Neural progenitor cell (in vitro differentiated cells): ENCODE measurements around the gene TRIM49D2.
"Not testable (repeated sequence)": the region's sequence is repeated elsewhere in the genome, so short reads cannot be mapped to it uniquely, and the experiment has no call there.

Experiments
- CTCF ChIP-seq: fragments of 200-600 bp; sonication (generic); IDR thresholded peaks from 2 replicates; pipeline ENCODE4 v1.5.1; 2017; ENCODE audit warnings: antibody characterized with exemption, mild to moderate bottlenecking
- EZH2phosphoT487 ChIP-seq: fragments of 200-600 bp; sonication (generic); IDR thresholded peaks from 2 replicates; pipeline ENCODE4 v1.6.1; 2017; ENCODE audit warnings: antibody characterized with exemption

DNA sequence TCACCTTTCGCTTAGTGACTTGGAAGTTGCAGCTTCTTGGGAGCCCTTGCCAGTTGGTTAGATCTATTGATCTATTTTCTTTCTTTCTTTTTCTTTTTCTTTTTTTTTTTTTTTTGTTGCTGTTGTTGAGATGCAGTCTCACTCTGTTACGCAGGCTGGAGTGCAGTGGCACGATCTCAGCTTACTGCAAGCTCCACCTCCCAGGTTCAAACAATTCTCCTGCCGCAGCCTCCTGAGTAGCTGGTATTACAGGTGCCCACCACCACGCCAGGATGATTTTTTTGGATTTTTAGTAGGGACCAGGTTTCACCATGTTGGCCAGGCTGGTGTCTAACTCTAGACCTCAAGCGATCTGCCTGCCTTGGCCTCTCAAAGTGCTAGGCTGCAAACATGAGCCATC, 46.4 kb upstream of the TRIM49D2 start:
- not testable (repeated sequence) for TF ChIP-seq CTCF, EZH2phosphoT487
